K562 (cell line): ENCODE measurements around the gene DYNLT2. TPM values are rescaled to one million over a fixed set of nuclear protein-coding genes. Genes with fewer than 3 reads are reported as not detected.

Experiments used
- DACH1 ChIP-seq: fragments of 450-650 bp; IDR thresholded peaks from 2 replicates; pipeline ENCODE4 v1.6.1; 2018; ENCODE audit not compliant: partially characterized antibody
- E2F1 ChIP-seq: sonication (generic); formaldehyde crosslinking; IDR thresholded peaks from 2 replicates; pipeline ENCODE4 v1.8.1; 2023; ENCODE audit warnings: mild to moderate bottlenecking, missing genetic modification reagents, moderate library complexity
- E2F4 ChIP-seq: sonication (generic); formaldehyde crosslinking; IDR thresholded peaks from 2 replicates; pipeline ENCODE4 v1.8.0; 2022; ENCODE audit warnings: mild to moderate bottlenecking, low read depth, missing genetic modification reagents
- ETV6 ChIP-seq, 3 experiments: fragments of 150-350 bp in 1 of 3; sonication (generic) in 1 of 3; formaldehyde crosslinking in 1 of 3; IDR thresholded peaks; 2 replicates each; pipeline versions ENCODE4 v1.6.1 to v1.8.0; 2014 to 2022; ENCODE audit warnings: borderline replicate concordance in 2 of 3, low read depth in 2 of 3, antibody characterized with exemption in 1 of 3, low read length in 1 of 3, mild to moderate bottlenecking in 1 of 3, missing genetic modification reagents in 1 of 3
- FUS ChIP-seq: fragments of 200-400 bp; formaldehyde crosslinking; optimal IDR thresholded peaks from 2 replicates; pipeline ENCODE3; 2017; ENCODE audit warnings: low read depth, low read length
- HDAC1 ChIP-seq, 2 experiments: fragments of 450-650 bp; IDR thresholded peaks; 2 replicates each; pipeline ENCODE4 v1.6.1; 2016 to 2017; ENCODE audit warnings: inconsistent platforms in 1 of 2, mild to moderate bottlenecking in 1 of 2, moderate library complexity in 1 of 2
- HDGF ChIP-seq: fragments of 450-650 bp; IDR thresholded peaks from 2 replicates; pipeline ENCODE4 v1.6.1; 2016
- IFI16 ChIP-seq: fragments of 250-450 bp; sonication (Bioruptor Pico); IDR thresholded peaks from 2 replicates; pipeline ENCODE4 v2.1.2; 2022; ENCODE audit warnings: mild to moderate bottlenecking, inconsistent platforms
- JUN ChIP-seq, 2 experiments: sonication (generic) in 1 of 2; formaldehyde crosslinking in 1 of 2; IDR thresholded peaks; 2 replicates each; pipeline versions ENCODE4 v1.6.1 to v1.8.0; 2012 to 2022; ENCODE audit warnings: borderline replicate concordance in 2 of 2, mild to moderate bottlenecking in 2 of 2, improper control_type of control experiment in 1 of 2, low read depth in 1 of 2, low read length in 1 of 2, missing genetic modification reagents in 1 of 2
- JUNB ChIP-seq: fragments of 450-650 bp; formaldehyde crosslinking; conservative IDR thresholded peaks from 2 replicates; pipeline ENCODE4 v1.4.0; 2020; ENCODE audit warnings: mild to moderate bottlenecking
- MAZ ChIP-seq, 2 experiments: fragments of 450-650 bp in 1 of 2; sonication (generic) in 1 of 2; formaldehyde crosslinking; IDR thresholded peaks in 1 of 2; conservative IDR thresholded peaks in 1 of 2; 2 replicates each; pipeline versions ENCODE4 v1.4.0 to v1.5.0; 2020; ENCODE audit warnings: mild to moderate bottlenecking in 1 of 2, missing genetic modification reagents in 1 of 2
- MNT ChIP-seq, 2 experiments: fragments of 450-650 bp; conservative IDR thresholded peaks; 2 replicates each; pipeline ENCODE4 v1.6.1; 2017; ENCODE audit warnings: mild to moderate bottlenecking in 2 of 2, moderate library complexity in 2 of 2
- MTA3 ChIP-seq: fragments of 450-650 bp; formaldehyde crosslinking; IDR thresholded peaks from 2 replicates; pipeline ENCODE4 v1.6.1; 2017; ENCODE audit warnings: mild to moderate bottlenecking, borderline replicate concordance
- NFATC3 ChIP-seq: fragments of 450-650 bp; IDR thresholded peaks from 2 replicates; pipeline ENCODE4 v1.6.1; 2017; ENCODE audit warnings: mild to moderate bottlenecking
- PURB ChIP-seq: sonication (generic); formaldehyde crosslinking; IDR thresholded peaks from 2 replicates; pipeline ENCODE4 v1.9.0; 2021; ENCODE audit warnings: low read depth, mild to moderate bottlenecking, missing genetic modification reagents
- SAFB ChIP-seq: fragments of 200-400 bp; formaldehyde crosslinking; IDR thresholded peaks from 2 replicates; pipeline ENCODE4 v1.6.1; 2017; ENCODE audit warnings: low read depth, low read length, borderline replicate concordance
- SMARCB1 ChIP-seq: IDR thresholded peaks from 2 replicates; pipeline ENCODE4 v1.6.1; 2011; ENCODE audit warnings: improper control_type of control experiment, low read depth; ENCODE audit not compliant: insufficient read length
- SMARCE1 ChIP-seq: fragments of 450-650 bp; IDR thresholded peaks from 2 replicates; pipeline ENCODE4 v1.7.1; 2016; ENCODE audit warnings: mild to moderate bottlenecking
- TBL1XR1 ChIP-seq, 2 experiments: IDR thresholded peaks; 2 replicates each; pipeline ENCODE4 v1.6.1; 2012; ENCODE audit warnings: improper control_type of control experiment in 2 of 2, low read length in 2 of 2, mild to moderate bottlenecking in 1 of 2
- ZNF140 ChIP-seq: fragments of 250-450 bp; sonication (Bioruptor Pico); IDR thresholded peaks from 2 replicates; pipeline ENCODE4 v1.8.0; 2021; ENCODE audit warnings: moderate library complexity, mild to moderate bottlenecking, inconsistent platforms
- ZNF282 ChIP-seq: sonication (generic); formaldehyde crosslinking; IDR thresholded peaks from 2 replicates; pipeline ENCODE4 v1.8.1; 2023; ENCODE audit warnings: missing genetic modification reagents
- ZZZ3 ChIP-seq: fragments of 450-650 bp; IDR thresholded peaks from 2 replicates; pipeline ENCODE4 v1.6.1; 2016; ENCODE audit warnings: antibody characterized with exemption, mild to moderate bottlenecking, moderate library complexity
- polyA plus RNA-seq, 8 experiments: library from polyadenylated mRNA; depleted of rRNA in 4 of 8; stranded (reverse) in 5 of 8; unstranded in 3 of 8; fragments of >200 nt; fragmentation: Nextera tagmentation in 2 of 8; fragmentation: Illumina TruSeq in 1 of 8; extraction: Ambion mirVana in 2 of 8; extraction: Trizol in 1 of 8; gene quantifications; 2 replicates each; pipeline versions ENCODE4 v1.2.1 to v1.2.3, GENCODE V29; 2011 to 2014; ENCODE audit warnings: inconsistent platforms in 1 of 8, missing spikeins in 1 of 8
- total RNA-seq, 7 experiments: library from RNA; depleted of rRNA in 6 of 7; stranded (reverse); fragments of >200 nt in 6 of 7; fragmentation: Illumina TruSeq in 2 of 7; extraction: Trizol in 2 of 7; gene quantifications; 2 replicates each; pipeline versions ENCODE4 v1.2.1 to v1.2.3, GENCODE V29; 2011 to 2021; ENCODE audit warnings: low replicate concordance in 1 of 7
- TF ChIP-seq, protein P1 (sequence below): fragments of 250-450 bp; sonication (Bioruptor Pico); IDR thresholded peaks from 2 replicates; pipeline ENCODE4 v1.6.1; 2021; ENCODE audit warnings: mild to moderate bottlenecking

DYNLT2 gene
- total and polyA plus RNA-seq, 9 of the 15 experiments (the other 6 are each of a cell fraction or from before 2014, with no cell fraction given), result 2.0 to 12.8 (median 6.3) TPM

GRCh38 chr6:169723200-169723909 is 28.0 kb downstream of the DYNLT2 start (continued):
- no peak for TF ChIP-seq ZNF282 (CRISPR knock-in tag)
- no peak for TF ChIP-seq SMARCB1
- no peak for TF ChIP-seq E2F4 (CRISPR knock-in tag)
- TF ChIP-seq IFI16 (CRISPR knock-in tag), result no peak
- no peak for TF ChIP-seq FUS
- no peak for TF ChIP-seq ETV6 (IDR thresholded peaks at IDR 0.05; ENCODE audit: borderline replicate concordance in 1 of 2, low read depth in 2 of 2, low read length in 1 of 2)
- TF ChIP-seq ETV6 (CRISPR knock-in tag; IDR thresholded peaks at IDR 0.05; ENCODE audit: borderline replicate concordance), result no peak
- no peak for TF ChIP-seq HDGF
- no peak for TF ChIP-seq DACH1
- TF ChIP-seq NFATC3, result no peak
- no peak for TF ChIP-seq HDAC1 (IDR thresholded peaks at IDR 0.05)
- TF ChIP-seq, protein P1, sequence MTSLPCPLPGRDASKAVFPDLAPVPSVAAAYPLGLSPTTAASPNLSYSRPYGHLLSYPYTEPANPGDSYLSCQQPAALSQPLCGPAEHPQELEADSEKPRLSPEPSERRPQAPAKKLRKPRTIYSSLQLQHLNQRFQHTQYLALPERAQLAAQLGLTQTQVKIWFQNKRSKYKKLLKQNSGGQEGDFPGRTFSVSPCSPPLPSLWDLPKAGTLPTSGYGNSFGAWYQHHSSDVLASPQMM (CRISPR knock-in tag), result no peak
- TF ChIP-seq SMARCE1, result no peak
- peak; percentile 54; the same call in 1 of the 2 replicates for TF ChIP-seq SAFB
- TF ChIP-seq JUNB (CRISPR knock-in tag), result no peak
- TF ChIP-seq JUN (IDR thresholded peaks at IDR 0.05; ENCODE audit: borderline replicate concordance, low read depth, low read length), result no peak
- 0 out of 2 replicates have a peak, but pooled peaks have one; percentile 42 for TF ChIP-seq JUN (CRISPR knock-in tag; IDR thresholded peaks at IDR 0.05; ENCODE audit: borderline replicate concordance)
- TF ChIP-seq ZZZ3, result no peak
- no peak for TF ChIP-seq E2F1 (CRISPR knock-in tag)
- TF ChIP-seq MNT (conservative IDR thresholded peaks at IDR 0.05), result no peak; a peak in 1 of 4 replicates
- no peak for TF ChIP-seq ZNF140 (CRISPR knock-in tag)
- peak in 1 of 2 experiments; percentile 10; a peak in 3 of 4 replicates for TF ChIP-seq MAZ (CRISPR knock-in tag; conservative IDR thresholded peaks at IDR 0.05 in 1 of 2, IDR thresholded peaks at IDR 0.05 in 1 of 2)
- TF ChIP-seq PURB, result no peak
- TF ChIP-seq TBL1XR1 (IDR thresholded peaks at IDR 0.05; ENCODE audit: low read length in 2 of 2), result 0 out of 4 replicates have a peak, but pooled peaks of 1 of the 2 experiments have one; percentile 3
- peak; percentile 60; the same call in 1 of the 2 replicates for TF ChIP-seq MTA3
